GM21737 (cell line): ENCODE data around the gene HOXC12.

Experiments
- ATAC-seq: cut with Tn5 transposase; IDR thresholded peaks from one replicate; pipeline ENCODE4 v1.9.1; 2021; ENCODE audit warnings: mild to moderate bottlenecking, moderate library complexity; ENCODE audit not compliant: unreplicated experiment

The HOXC12 gene

GRCh38 chr12:53982648-53983567 is 28.2 kb downstream of the HOXC12 start:
- ATAC-seq = no peak

- ATAC-seq = no peak
Observed at GRCh38 chr12:53983568-53983949, 28.9 kb downstream of the HOXC12 start.

GRCh38 chr12:53983950-53984572 is 29.4 kb downstream of the HOXC12 start:
- no peak for ATAC-seq

- ATAC-seq = no peak
Observed at GRCh38 chr12:53984901-53985691, 30.4 kb downstream of the HOXC12 start, which contains the start of gene HOXC10. Gene HOXC10 (plus strand): TSS chr12:53985146. CDS start chr12:53985260, 114 bp downstream.

GRCh38 chr12:53985692-53985993 is 30.9 kb downstream of the HOXC12 start:
- no peak for ATAC-seq

GRCh38 chr12:53985994-53986685 is 31.4 kb downstream of the HOXC12 start:
- ATAC-seq = no peak

GRCh38 chr12:53986686-53987483 is 32.2 kb downstream of the HOXC12 start:
- ATAC-seq = no peak

- no peak for ATAC-seq
Observed at GRCh38 chr12:53987787-53988230, 33.1 kb downstream of the HOXC12 start.

- ATAC-seq = no peak
Observed at GRCh38 chr12:53988541-53989226, 34.0 kb downstream of the HOXC12 start.

GRCh38 chr12:53989227-53990113 is 34.8 kb downstream of the HOXC12 start:
- ATAC-seq = no peak

- no peak for ATAC-seq
Observed at GRCh38 chr12:53990311-53991076, 35.8 kb downstream of the HOXC12 start.

GRCh38 chr12:53991077-53991460 is 36.4 kb downstream of the HOXC12 start:
- ATAC-seq = no peak

GRCh38 chr12:53992377-53992889 is 37.7 kb downstream of the HOXC12 start:
- no peak for ATAC-seq

GRCh38 chr12:53993162-53994008 is 38.7 kb downstream of the HOXC12 start:
- no peak for ATAC-seq

GRCh38 chr12:53994009-53994263 is 39.2 kb downstream of the HOXC12 start:
- ATAC-seq = no peak

- no peak for ATAC-seq
Observed at GRCh38 chr12:53994264-53995001, 39.7 kb downstream of the HOXC12 start.
